HG03469 (cell line): ENCODE data around the gene CYB5R2.
A peak's percentile ranks its signal among the peaks of the same experiment; 100 is the strongest.

ENCODE experiments used
- ATAC-seq: cut with Tn5 transposase; IDR thresholded peaks from one replicate; pipeline ENCODE4 v1.9.1; 2021; ENCODE audit warnings: mild to moderate bottlenecking, moderate library complexity, moderate number of reproducible peaks; ENCODE audit not compliant: unreplicated experiment

Gene CYB5R2

GRCh38 chr11:7672960-7673723 lies at the start of gene CYB5R2:
Gene CYB5R2 (minus strand): TSS chr11:7673500. CDS start chr11:7672825, 675 bp downstream.
- no peak for ATAC-seq

GRCh38 chr11:7714786-7715185 lies 41.5 kb upstream of the CYB5R2 start:
- ATAC-seq: no peak

- ATAC-seq: no peak
Observed at GRCh38 chr11:7706377-7706776, 33.1 kb upstream of the CYB5R2 start, which contains the start of gene OVCH2. Gene OVCH2 (minus strand): TSS chr11:7706477. CDS start chr11:7706394, 83 bp downstream.

GRCh38 chr11:7703740-7704139 lies 30.4 kb upstream of the CYB5R2 start:
- no peak for ATAC-seq

- no peak for ATAC-seq
Observed at GRCh38 chr11:7696424-7696823, 23.1 kb upstream of the CYB5R2 start.

GRCh38 chr11:7694235-7694634 lies 20.9 kb upstream of the CYB5R2 start:
- ATAC-seq: no peak

GRCh38 chr11:7692426-7692825 lies 19.1 kb upstream of the CYB5R2 start:
- ATAC-seq: no peak

GRCh38 chr11:7691759-7692350 lies 18.6 kb upstream of the CYB5R2 start:
- ATAC-seq: no peak

GRCh38 chr11:7690648-7691047 lies 17.3 kb upstream of the CYB5R2 start:
- peak; percentile 41 for ATAC-seq

GRCh38 chr11:7689239-7689638 lies 15.9 kb upstream of the CYB5R2 start:
- no peak for ATAC-seq

- no peak for ATAC-seq
Observed at GRCh38 chr11:7688238-7688826, 15.0 kb upstream of the CYB5R2 start.

GRCh38 chr11:7687386-7687785 lies 14.1 kb upstream of the CYB5R2 start:
- no peak for ATAC-seq

- ATAC-seq: no peak
Observed at GRCh38 chr11:7686761-7687160, 13.5 kb upstream of the CYB5R2 start.

- no peak for ATAC-seq
Observed at GRCh38 chr11:7683571-7683970, 10.3 kb upstream of the CYB5R2 start.

GRCh38 chr11:7677796-7678201 lies 4.5 kb upstream of the CYB5R2 start:
- no peak for ATAC-seq

GRCh38 chr11:7677071-7677470 lies 3.8 kb upstream of the CYB5R2 start:
- no peak for ATAC-seq

GRCh38 chr11:7675631-7676030 lies 2.3 kb upstream of the CYB5R2 start:
- no peak for ATAC-seq

- ATAC-seq: no peak
Observed at GRCh38 chr11:7673724-7674434, 579 bp upstream of the CYB5R2 start.

GRCh38 chr11:7672276-7672959 lies 882 bp downstream of the CYB5R2 start:
- ATAC-seq: no peak

- ATAC-seq: peak; percentile 54
Observed at GRCh38 chr11:7671347-7672215, 1.7 kb downstream of the CYB5R2 start.
